GM12872 (cell line): Measurements from ENCODE around the gene CDH4.

Experiments used
- TF ChIP-seq, protein P1 (sequence below): IDR thresholded peaks from 3 replicates; pipeline ENCODE4 v1.5.1; 2011; ENCODE audit warnings: low read depth, mild to moderate bottlenecking, low read length, moderate library complexity; ENCODE audit not compliant: insufficient read depth

Gene CDH4

DNA sequence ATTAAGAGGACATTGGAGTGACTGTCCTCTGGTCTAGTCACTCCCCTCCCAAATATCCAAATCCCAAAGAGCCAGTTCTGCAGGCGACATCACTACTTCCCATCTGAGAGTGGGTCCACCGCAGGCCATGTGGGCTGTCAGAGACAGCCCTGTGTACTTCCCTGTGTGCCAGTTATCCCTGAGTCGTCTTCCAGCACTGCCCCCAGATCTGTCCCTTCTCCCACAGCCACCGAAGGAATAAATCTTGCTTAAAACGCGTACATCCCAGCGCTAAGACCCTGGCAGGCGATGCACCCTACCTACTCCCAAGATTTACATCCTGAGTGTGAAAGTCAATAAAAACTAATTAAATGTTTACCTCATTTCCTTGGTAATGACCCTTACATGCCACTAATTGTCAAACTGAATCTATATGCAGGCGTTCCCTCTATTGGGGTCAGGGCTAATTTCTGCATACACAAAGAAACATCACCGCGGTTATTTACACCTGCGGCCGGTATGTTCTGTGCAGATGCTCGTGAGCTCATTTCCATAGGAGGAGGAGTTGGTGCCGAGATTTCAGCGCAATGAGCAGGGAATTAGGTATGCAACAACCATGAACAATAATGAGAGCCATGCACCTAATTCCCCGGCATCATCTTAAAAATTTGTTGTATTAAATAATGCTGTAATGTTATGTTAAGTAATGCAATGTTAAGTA lies 31.3 kb upstream of the CDH4 start:
- TF ChIP-seq, protein P1, sequence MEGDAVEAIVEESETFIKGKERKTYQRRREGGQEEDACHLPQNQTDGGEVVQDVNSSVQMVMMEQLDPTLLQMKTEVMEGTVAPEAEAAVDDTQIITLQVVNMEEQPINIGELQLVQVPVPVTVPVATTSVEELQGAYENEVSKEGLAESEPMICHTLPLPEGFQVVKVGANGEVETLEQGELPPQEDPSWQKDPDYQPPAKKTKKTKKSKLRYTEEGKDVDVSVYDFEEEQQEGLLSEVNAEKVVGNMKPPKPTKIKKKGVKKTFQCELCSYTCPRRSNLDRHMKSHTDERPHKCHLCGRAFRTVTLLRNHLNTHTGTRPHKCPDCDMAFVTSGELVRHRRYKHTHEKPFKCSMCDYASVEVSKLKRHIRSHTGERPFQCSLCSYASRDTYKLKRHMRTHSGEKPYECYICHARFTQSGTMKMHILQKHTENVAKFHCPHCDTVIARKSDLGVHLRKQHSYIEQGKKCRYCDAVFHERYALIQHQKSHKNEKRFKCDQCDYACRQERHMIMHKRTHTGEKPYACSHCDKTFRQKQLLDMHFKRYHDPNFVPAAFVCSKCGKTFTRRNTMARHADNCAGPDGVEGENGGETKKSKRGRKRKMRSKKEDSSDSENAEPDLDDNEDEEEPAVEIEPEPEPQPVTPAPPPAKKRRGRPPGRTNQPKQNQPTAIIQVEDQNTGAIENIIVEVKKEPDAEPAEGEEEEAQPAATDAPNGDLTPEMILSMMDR: no peak

DNA sequence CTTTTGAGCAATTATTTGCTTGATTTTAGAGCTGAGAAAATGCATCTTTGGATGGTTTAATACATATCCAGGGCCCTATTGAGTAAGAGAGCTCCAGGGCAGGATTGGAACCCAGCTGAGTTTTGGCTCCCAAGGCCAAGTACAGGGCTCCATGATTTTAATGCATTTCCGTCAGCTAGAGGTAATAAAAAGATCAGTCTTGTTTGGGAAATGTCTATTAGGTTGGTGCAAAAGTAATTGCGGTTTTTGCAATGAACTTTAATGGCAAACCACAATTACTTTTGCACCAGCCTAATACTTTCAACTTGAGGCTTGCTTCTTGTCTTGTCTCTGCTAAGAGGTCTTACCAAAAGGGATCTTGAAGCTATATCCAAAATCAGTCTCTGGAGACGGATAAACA lies 29.4 kb upstream of the CDH4 start:
- TF ChIP-seq, protein P1: no peak

DNA sequence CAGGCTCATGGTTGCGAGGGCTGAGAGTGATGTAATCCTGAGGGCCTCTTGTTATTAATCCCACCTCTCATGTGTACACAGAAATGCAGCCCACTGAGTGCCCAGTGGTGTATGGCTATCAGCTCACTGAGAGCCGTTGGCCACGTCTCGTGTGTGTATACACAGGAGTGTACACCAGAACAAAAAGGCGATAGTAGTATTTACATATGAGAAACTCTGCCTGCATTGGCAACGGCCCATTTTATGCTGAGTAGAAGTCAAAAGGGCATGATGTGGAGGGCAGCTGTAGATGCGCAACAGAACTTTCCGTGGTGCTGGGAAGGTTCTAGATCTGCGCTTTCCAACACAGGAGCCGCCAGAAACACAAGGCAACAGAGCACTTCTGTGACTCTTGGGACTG lies 28.9 kb upstream of the CDH4 start:
- TF ChIP-seq, protein P1: no peak

GRCh38 chr20:61230166-61230565 lies 21.9 kb upstream of the CDH4 start:
- TF ChIP-seq, protein P1: no peak

GRCh38 chr20:61233590-61233989 lies 18.5 kb upstream of the CDH4 start:
- TF ChIP-seq, protein P1: no peak

DNA sequence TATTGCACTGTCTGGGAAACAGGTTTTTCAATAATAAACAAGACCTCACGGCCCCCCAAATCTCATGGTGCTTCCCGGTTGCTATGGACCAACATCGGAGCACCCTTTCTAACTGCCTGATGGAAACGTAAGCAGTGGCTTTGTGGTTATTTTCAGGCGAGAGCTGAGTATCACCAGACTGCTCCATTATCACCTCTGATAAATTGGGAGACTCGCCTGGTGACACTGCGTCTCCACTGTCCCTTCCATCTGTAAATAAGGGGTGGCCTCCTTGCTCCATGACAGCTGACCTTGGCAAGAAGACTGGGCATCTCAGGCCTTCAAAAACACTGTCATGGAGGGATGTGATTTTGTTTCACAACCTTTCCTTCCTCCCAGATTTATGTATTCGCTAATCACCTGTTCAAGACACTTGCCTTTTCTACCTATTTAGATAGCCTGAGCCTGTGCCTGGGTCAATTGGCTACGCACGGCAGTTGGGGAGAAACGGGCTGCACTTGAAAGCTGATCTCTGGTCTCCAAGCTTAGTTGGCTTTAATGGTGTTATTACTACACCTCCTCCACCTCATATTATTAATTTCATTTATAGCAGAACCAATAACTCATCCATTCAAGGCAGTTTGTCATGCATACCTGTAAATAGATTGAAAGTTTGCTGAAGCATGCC lies 17.7 kb upstream of the CDH4 start:
- TF ChIP-seq, protein P1: no peak

DNA sequence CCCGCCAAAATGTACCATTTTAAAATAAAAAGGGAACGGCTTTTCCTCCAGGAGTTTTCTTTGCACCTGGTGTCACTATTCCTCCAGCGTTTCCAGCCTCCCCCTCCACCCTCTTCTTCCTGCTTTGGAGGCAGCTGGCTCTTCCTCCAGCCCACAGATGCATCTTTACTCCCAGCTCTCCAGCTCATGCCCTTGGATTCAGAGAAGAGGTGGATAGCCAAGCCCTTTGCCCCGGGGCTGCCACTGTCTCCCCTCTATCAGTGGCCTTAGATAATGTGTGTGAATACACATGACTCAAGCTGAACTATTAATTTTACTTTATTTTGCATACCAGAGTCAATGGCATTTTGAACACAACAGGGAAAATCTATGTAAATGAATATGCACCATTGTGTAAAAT lies 15.3 kb upstream of the CDH4 start:
- TF ChIP-seq, protein P1: no peak
